Suprapubic skin (tissue), 4 donors: ENCODE measurements around the gene TRNAU1AP. TPM values are rescaled to one million over a fixed set of nuclear protein-coding genes. Genes with fewer than 3 reads are reported as not detected.
"Not testable (repeated sequence)": the region's sequence is repeated elsewhere in the genome, so short reads cannot be mapped to it uniquely, and the experiment has no call there.

ENCODE experiments used
- DNase-seq, 2 donors: peaks; one replicate each; pipeline ENCODE4 v3.0.0-alpha.2; 2019; ENCODE audit warnings: low spot score in 2 of 2
- H3K27ac ChIP-seq: fragments of 200-600 bp; sonication (generic); one replicate; pipeline ENCODE4 v1.5.1; 2019
- H3K27me3 ChIP-seq: fragments of 200-600 bp; sonication (generic); one replicate; pipeline ENCODE4 v1.5.1; 2019
- H3K36me3 ChIP-seq: fragments of 200-600 bp; sonication (generic); one replicate; pipeline ENCODE4 v1.5.1; 2019
- H3K4me1 ChIP-seq: fragments of 200-600 bp; sonication (generic); one replicate; pipeline ENCODE4 v1.5.1; 2019
- H3K4me3 ChIP-seq: fragments of 200-600 bp; sonication (generic); one replicate; pipeline ENCODE4 v1.5.1; 2019; ENCODE audit warnings: mild to moderate bottlenecking
- H3K9me3 ChIP-seq: fragments of 200-600 bp; sonication (generic); one replicate; pipeline ENCODE4 v1.5.1; 2019
- EP300 ChIP-seq: sonication (generic); formaldehyde crosslinking; IDR thresholded peaks from one replicate; pipeline ENCODE4 v1.6.1; 2017; ENCODE audit warnings: antibody characterized with exemption
- POLR2A ChIP-seq, 2 donors: fragments of 450-650 bp; IDR thresholded peaks; one replicate each; pipeline ENCODE4 v1.6.1; 2017; ENCODE audit warnings: antibody characterized with exemption in 2 of 2, mild to moderate bottlenecking in 2 of 2, moderate library complexity in 2 of 2
- POLR2AphosphoS5 ChIP-seq, 3 donors: sonication (generic); formaldehyde crosslinking; IDR thresholded peaks; one replicate each; pipeline ENCODE4 v1.6.1; 2017; ENCODE audit warnings: antibody characterized with exemption in 3 of 3
- WGBS: methylation state at CpG from one replicate; pipeline ENCODE4 v1.1.5; 2018; 5-methylcytosine and 5-hydroxymethylcytosine counted together
- total RNA-seq, 4 donors: library from RNA; depleted of rRNA; stranded (reverse); fragments of >200 nt; gene quantifications; one replicate each; pipeline ENCODE4 v1.1.0, GENCODE V29; 2016
- TF ChIP-seq, protein P1 (sequence below), 2 donors: fragments of 200-600 bp in 1 of 2; fragments of 450-650 bp in 1 of 2; sonication (generic) in 1 of 2; IDR thresholded peaks; one replicate each; pipeline ENCODE4 v1.5.1; 2016 to 2019; ENCODE audit warnings: antibody characterized with exemption in 2 of 2, mild to moderate bottlenecking in 1 of 2, moderate library complexity in 1 of 2

The TRNAU1AP gene
- total RNA-seq, 4 donors from 2014 or later, result 17.6 to 36.7 (median 21.5) TPM

DNA sequence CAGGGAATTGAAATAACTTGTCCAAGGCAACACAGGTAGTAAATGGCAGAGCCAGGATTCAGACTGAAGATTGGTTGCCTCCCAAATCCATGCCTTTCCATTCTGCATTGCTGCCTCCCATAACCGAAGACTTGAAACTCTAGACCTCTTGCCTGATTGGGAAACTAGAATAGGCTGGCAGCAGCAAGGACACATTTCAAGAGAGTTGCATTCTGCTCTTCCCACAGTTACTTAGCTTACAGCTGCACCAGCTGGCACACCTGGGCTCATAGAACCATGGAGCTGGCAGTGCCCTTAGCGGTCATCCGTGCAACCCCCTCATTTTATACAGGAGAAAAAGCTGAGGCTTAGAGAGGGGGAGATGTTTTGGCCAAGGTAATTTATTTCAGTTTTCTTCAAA lies 8.0 kb downstream of the TRNAU1AP start:
- H3K4me3 ChIP-seq, result no peak overlapping the region
- H3K4me1 ChIP-seq, result no peaks in the 10 kb centered on the region
- peaks cover 100% of the 10 kb centered on the region for H3K36me3 ChIP-seq
- WGBS, result 94% methylated on average over 3 of the region's 3 CpGs
- no peaks in the 10 kb centered on the region for H3K27me3 ChIP-seq
- no peak overlapping the region for H3K27ac ChIP-seq
- DNase-seq, result no peak
- TF ChIP-seq EP300 (no peak), POLR2A (IDR thresholded peaks at IDR 0.05) (no peak), POLR2AphosphoS5 (IDR thresholded peaks at IDR 0.05) (no peak)
- TF ChIP-seq, protein P1, sequence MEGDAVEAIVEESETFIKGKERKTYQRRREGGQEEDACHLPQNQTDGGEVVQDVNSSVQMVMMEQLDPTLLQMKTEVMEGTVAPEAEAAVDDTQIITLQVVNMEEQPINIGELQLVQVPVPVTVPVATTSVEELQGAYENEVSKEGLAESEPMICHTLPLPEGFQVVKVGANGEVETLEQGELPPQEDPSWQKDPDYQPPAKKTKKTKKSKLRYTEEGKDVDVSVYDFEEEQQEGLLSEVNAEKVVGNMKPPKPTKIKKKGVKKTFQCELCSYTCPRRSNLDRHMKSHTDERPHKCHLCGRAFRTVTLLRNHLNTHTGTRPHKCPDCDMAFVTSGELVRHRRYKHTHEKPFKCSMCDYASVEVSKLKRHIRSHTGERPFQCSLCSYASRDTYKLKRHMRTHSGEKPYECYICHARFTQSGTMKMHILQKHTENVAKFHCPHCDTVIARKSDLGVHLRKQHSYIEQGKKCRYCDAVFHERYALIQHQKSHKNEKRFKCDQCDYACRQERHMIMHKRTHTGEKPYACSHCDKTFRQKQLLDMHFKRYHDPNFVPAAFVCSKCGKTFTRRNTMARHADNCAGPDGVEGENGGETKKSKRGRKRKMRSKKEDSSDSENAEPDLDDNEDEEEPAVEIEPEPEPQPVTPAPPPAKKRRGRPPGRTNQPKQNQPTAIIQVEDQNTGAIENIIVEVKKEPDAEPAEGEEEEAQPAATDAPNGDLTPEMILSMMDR (IDR thresholded peaks at IDR 0.05), result no peak
- no peaks in the 10 kb centered on the region for H3K9me3 ChIP-seq

DNA sequence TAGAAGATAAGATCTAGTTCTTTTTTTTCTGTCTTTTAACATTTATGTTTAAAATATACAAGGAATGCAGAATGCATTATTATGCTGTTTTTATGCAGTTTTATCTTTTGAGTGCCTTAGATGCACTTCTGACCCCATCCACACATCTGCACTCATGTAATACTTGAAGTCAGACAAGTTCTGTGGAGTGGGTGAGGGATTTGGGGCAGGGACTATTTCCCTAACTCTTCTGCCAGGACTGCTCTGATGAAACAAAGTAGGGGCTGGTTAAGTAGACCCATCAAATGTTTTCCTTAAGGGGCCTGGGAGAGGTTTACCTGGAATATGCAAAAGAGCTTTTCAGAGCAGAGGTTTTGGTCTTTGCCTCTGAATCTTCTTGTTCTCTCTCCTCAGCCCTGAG lies 11.4 kb downstream of the TRNAU1AP start:
- Histone ChIP-seq H3K4me3 (no peak overlapping the region), H3K27me3 (no peaks in the 10 kb centered on the region), H3K9me3 (no peaks in the 10 kb centered on the region), H3K27ac (no peak overlapping the region), H3K36me3 (peaks cover 100% of the 10 kb centered on the region), H3K4me1 (no peaks in the 10 kb centered on the region)
- no peak for DNase-seq
- no peak for TF ChIP-seq POLR2A (IDR thresholded peaks at IDR 0.05)
- TF ChIP-seq, protein P1 (IDR thresholded peaks at IDR 0.05), result no peak
- TF ChIP-seq EP300, result no peak
- no peak for TF ChIP-seq POLR2AphosphoS5 (IDR thresholded peaks at IDR 0.05)

DNA sequence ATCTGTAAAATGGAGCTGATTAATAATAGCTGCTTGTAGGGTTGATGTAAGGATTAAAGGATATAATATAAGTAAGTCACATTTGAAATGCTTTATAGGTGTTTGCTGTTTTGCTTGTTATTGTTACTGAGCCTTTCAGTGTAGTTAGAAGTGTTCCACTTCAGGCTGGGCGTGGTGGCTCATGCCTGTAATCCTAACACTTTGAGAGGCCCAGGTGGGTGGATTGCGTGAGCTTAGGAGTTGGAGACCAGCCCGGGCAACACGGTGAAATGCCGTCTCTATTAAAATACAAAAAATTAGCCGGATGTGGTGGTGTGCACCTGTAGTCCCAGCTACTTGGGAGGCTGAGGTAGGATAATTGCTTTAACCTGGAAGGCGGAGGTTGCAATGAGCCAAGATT lies 12.2 kb downstream of the TRNAU1AP start:
- 96% methylated on average over 7 of the region's 7 CpGs for WGBS
- H3K4me1 ChIP-seq, result no peaks in the 10 kb centered on the region
- peaks cover 100% of the 10 kb centered on the region for H3K36me3 ChIP-seq
- no peak for DNase-seq
- no peaks in the 10 kb centered on the region for H3K27me3 ChIP-seq
- no peaks in the 10 kb centered on the region for H3K9me3 ChIP-seq
- H3K4me3 ChIP-seq, result no peak overlapping the region
- H3K27ac ChIP-seq, result no peak overlapping the region
- TF ChIP-seq, protein P1 (IDR thresholded peaks at IDR 0.05), result no peak
- TF ChIP-seq EP300 (no peak), POLR2A (IDR thresholded peaks at IDR 0.05) (no peak), POLR2AphosphoS5 (IDR thresholded peaks at IDR 0.05) (no peak)

DNA sequence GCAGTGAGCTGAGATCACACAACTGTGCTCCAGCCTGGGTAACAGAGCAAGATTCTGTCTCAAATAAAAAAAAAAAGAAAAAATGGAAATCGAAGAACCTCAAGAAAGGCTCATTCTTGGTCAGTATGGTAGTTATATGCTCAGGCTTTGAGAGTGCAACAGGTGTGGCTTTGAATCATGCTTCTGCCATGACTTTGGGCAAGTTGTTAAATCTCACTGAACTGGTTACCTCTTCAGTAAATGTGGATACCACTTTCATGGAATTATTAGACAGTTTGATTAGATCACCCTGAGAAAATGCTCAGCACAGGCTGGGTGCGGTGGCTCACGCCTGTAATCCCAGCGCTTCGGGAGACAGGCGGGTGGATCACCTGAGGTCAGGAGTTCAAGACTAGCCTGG lies 12.8 kb downstream of the TRNAU1AP start:
- WGBS, result 94% methylated on average over 6 of the region's 6 CpGs
- no peaks in the 10 kb centered on the region for H3K9me3 ChIP-seq
- no peaks in the 10 kb centered on the region for H3K4me1 ChIP-seq
- no peak overlapping the region for H3K4me3 ChIP-seq
- no peak overlapping the region for H3K27ac ChIP-seq
- no peak for DNase-seq
- H3K36me3 ChIP-seq, result peaks cover 100% of the 10 kb centered on the region
- TF ChIP-seq EP300 (no peak), POLR2A (IDR thresholded peaks at IDR 0.05) (no peak), POLR2AphosphoS5 (IDR thresholded peaks at IDR 0.05) (no peak)
- TF ChIP-seq, protein P1 (IDR thresholded peaks at IDR 0.05), result no peak
- H3K27me3 ChIP-seq, result no peaks in the 10 kb centered on the region

DNA sequence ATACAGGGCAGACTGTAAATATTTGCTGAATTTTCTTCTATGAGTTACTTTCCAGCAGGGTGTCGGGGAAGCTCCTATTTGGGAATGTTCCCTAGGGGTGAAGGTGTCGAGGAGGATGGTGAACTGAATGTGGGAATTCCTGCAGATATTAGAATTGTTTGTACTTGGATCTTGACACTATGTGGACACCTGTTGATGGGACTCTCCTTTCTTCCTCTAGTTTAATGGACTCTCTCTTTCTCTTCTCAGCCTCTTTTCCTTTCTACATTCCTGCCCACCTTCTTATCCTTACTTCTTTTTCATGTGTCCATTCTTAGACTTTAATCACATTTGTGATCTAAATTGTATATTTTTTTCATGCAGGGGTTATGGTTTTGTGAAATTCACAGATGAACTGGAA lies 14.0 kb downstream of the TRNAU1AP start:
- no peak for TF ChIP-seq POLR2A (IDR thresholded peaks at IDR 0.05)
- 90% methylated on average over 2 of the region's 2 CpGs for WGBS
- no peak for DNase-seq
- Histone ChIP-seq H3K4me1 (no peaks in the 10 kb centered on the region), H3K27me3 (no peaks in the 10 kb centered on the region), H3K4me3 (no peak overlapping the region), H3K36me3 (peaks cover 100% of the 10 kb centered on the region), H3K9me3 (no peaks in the 10 kb centered on the region), H3K27ac (no peak overlapping the region)

DNA sequence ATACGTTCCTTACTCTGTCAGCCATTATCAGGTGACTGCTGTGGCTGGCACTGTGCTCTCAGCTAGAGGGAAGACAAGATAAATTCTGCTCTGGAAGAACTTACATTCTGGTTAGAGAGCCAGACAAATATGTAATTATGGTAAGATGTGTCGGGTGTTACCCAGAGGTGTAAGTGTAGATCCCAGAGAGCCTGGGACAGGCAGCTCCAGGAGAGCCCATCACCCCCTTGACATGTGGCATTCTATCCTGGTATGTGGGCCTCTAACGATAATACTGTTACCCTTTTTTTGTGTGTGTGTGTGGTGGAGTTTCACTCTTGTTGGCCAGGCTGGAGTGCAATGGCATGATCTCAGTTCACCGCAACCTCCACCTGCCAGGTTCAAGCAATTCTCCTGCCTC lies 19.0 kb downstream of the TRNAU1AP start:
- DNase-seq, result no peak
- Histone ChIP-seq H3K27me3 (no peaks in the 10 kb centered on the region), H3K4me3 (no peak overlapping the region), H3K36me3 (peaks cover 89% of the 10 kb centered on the region), H3K4me1 (no peaks in the 10 kb centered on the region), H3K27ac (no peak overlapping the region), H3K9me3 (no peaks in the 10 kb centered on the region)
- WGBS, result 82% methylated on average over 4 of the region's 4 CpGs
- TF ChIP-seq, protein P1 (IDR thresholded peaks at IDR 0.05), result no peak
- no peak for TF ChIP-seq EP300
- no peak for TF ChIP-seq POLR2A (IDR thresholded peaks at IDR 0.05)
- TF ChIP-seq POLR2AphosphoS5 (IDR thresholded peaks at IDR 0.05), result no peak

DNA sequence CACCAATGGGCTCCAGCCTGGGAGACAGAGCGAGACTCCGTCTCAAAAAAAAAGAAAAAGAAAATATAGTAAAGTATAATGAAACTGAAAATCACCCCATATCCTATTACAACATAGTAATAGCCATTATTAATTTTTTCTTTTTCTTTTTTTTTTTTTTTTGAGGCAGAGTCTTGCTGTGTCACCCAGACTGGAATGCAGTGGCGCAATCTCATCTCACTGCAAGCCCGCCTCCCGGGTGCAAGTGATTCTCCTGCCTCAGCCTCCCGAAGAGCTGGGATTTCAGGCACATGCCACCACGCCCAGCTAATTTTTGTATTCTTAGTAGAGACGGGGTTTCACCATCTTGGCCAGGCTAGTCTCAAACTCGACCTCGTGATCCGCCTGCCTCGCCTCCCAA lies 20.0 kb downstream of the TRNAU1AP start:
- H3K4me3 ChIP-seq, DNase-seq, H3K27ac ChIP-seq, H3K9me3 ChIP-seq, H3K4me1 ChIP-seq, H3K27me3 ChIP-seq: not testable (repeated sequence)
- 86% methylated on average over 12 of the region's 12 CpGs for WGBS
- peaks cover 89% of the 10 kb centered on the region for H3K36me3 ChIP-seq
